Measurements from ENCODE around the gene GNMT.
A peak's percentile ranks its signal among the peaks of the same experiment; 100 is the strongest.

The GNMT gene

GRCh38 chr6:42960243-42961019 is at the start of gene GNMT:
Gene GNMT (plus strand): TSS chr6:42960754. CDS start chr6:42960768, 14 bp downstream.
- DNase-seq (ENCODE audit: low spot score): no peak

GRCh38 chr6:42911171-42912021 is 49.2 kb upstream of the GNMT start:
- no peak for DNase-seq (ENCODE audit: low spot score)

- DNase-seq (ENCODE audit: low spot score): no peak
Observed at GRCh38 chr6:42914546-42914945, 46.0 kb upstream of the GNMT start.

- DNase-seq (ENCODE audit: low spot score): no peak
Observed at GRCh38 chr6:42915732-42916131, 44.8 kb upstream of the GNMT start, which contains the start of gene PTCRA. Gene PTCRA (plus strand): TSS chr6:42916053. CDS start chr6:42916070, 17 bp downstream.

GRCh38 chr6:42916288-42916687 is 44.3 kb upstream of the GNMT start:
- DNase-seq (ENCODE audit: low spot score): no peak

GRCh38 chr6:42921801-42922200 is 38.8 kb upstream of the GNMT start:
- DNase-seq (ENCODE audit: low spot score): no peak

GRCh38 chr6:42923666-42924065 is 36.9 kb upstream of the GNMT start:
- DNase-seq (ENCODE audit: low spot score): peak; percentile 48

GRCh38 chr6:42925248-42925857 is 35.2 kb upstream of the GNMT start:
- DNase-seq (ENCODE audit: low spot score): no peak

- peak; percentile 98 for DNase-seq (ENCODE audit: low spot score)
Observed at GRCh38 chr6:42928986-42929820, 31.4 kb upstream of the GNMT start, which contains the start of gene CNPY3. Gene CNPY3 (plus strand): TSS chr6:42929480. CDS start chr6:42929571, 91 bp downstream.

- DNase-seq (ENCODE audit: low spot score): peak; percentile 36
Observed at GRCh38 chr6:42929821-42930360, 30.7 kb upstream of the GNMT start.

- no peak for DNase-seq (ENCODE audit: low spot score)
Observed at GRCh38 chr6:42932412-42932811, 28.1 kb upstream of the GNMT start.

- DNase-seq (ENCODE audit: low spot score): no peak
Observed at GRCh38 chr6:42933205-42933604, 27.3 kb upstream of the GNMT start.

GRCh38 chr6:42935322-42935721 is 25.2 kb upstream of the GNMT start:
- DNase-seq (ENCODE audit: low spot score): no peak

- no peak for DNase-seq (ENCODE audit: low spot score)
Observed at GRCh38 chr6:42936398-42936797, 24.2 kb upstream of the GNMT start.

GRCh38 chr6:42937548-42938427 is 22.8 kb upstream of the GNMT start:
- DNase-seq (ENCODE audit: low spot score): no peak

- DNase-seq (ENCODE audit: low spot score): no peak
Observed at GRCh38 chr6:42938428-42938796, 22.1 kb upstream of the GNMT start.

GRCh38 chr6:42938987-42939809 is 21.4 kb upstream of the GNMT start:
- DNase-seq (ENCODE audit: low spot score): no peak

GRCh38 chr6:42939810-42940167 is 20.8 kb upstream of the GNMT start:
- DNase-seq (ENCODE audit: low spot score): no peak

GRCh38 chr6:42940493-42941045 is 20.0 kb upstream of the GNMT start:
- no peak for DNase-seq (ENCODE audit: low spot score)

Data from kidney capillary endothelial cell (primary cell).